OCI-LY7 (cell line): ENCODE data around the gene B3GALNT1. TPM values are rescaled to one million over a fixed set of nuclear protein-coding genes. Genes with fewer than 3 reads are reported as not detected.

Experiments used
- BruUV-seq: library from RNA; stranded (reverse); fragments of 400-500 nt; replicated peaks from 2 replicates; lab custom pipeline; 2021; lab: Mats Ljungman, UMichigan
- CTCF ChIA-PET: fragments of 300-600 bp; sonication (Branson Sonifier 250); formaldehyde crosslinking; loops from one replicate; lab custom pipeline; 2022; ENCODE audit warnings: antibody characterized with exemption; ENCODE audit not compliant: unreplicated experiment; lab: Charles Lee
- POLR2A ChIA-PET: fragments of 300-600 bp; sonication (Branson Sonifier 250); formaldehyde crosslinking; loops from one replicate; lab custom pipeline; 2022; ENCODE audit warnings: antibody characterized with exemption; lab: Charles Lee
- DNase-seq: peaks from one replicate; pipeline ENCODE4 v3.0.0-alpha.2; 2015; ENCODE audit warnings: low spot score
- H2AFZ ChIP-seq: fragments of 200-600 bp; sonication (generic), shearing (Covaris generic); 2 replicates; pipeline ENCODE4 v1.6.1; 2014; ENCODE audit warnings: mild to moderate bottlenecking, antibody characterized with exemption, low read length, moderate library complexity
- H3K27ac ChIP-seq: fragments of 200-600 bp; sonication (generic); 2 replicates; pipeline ENCODE4 v1.5.1; 2014; ENCODE audit warnings: mixed run types, low read depth, mild to moderate bottlenecking, moderate library complexity, low read length, inconsistent platforms; ENCODE audit not compliant: poor library complexity, severe bottlenecking
- H3K36me3 ChIP-seq: fragments of 200-600 bp; sonication (generic); 2 replicates; pipeline ENCODE4 v1.6.1; 2014; ENCODE audit warnings: mild to moderate bottlenecking, antibody characterized with exemption, low read length, moderate library complexity, mixed read lengths; ENCODE audit not compliant: insufficient read depth
- H3K4me1 ChIP-seq: fragments of 200-600 bp; sonication (generic); 2 replicates; pipeline ENCODE4 v1.5.1; 2014; ENCODE audit warnings: mild to moderate bottlenecking, low read length; ENCODE audit not compliant: insufficient read depth, poor library complexity, severe bottlenecking
- H3K4me2 ChIP-seq: fragments of 200-600 bp; sonication (generic); 2 replicates; pipeline ENCODE4 v1.6.1; 2014; ENCODE audit warnings: mild to moderate bottlenecking, low read length
- H3K4me3 ChIP-seq: fragments of 200-600 bp; sonication (generic); 2 replicates; pipeline ENCODE4 v1.5.1; 2014; ENCODE audit warnings: mild to moderate bottlenecking, low read depth, low read length; ENCODE audit not compliant: poor library complexity, severe bottlenecking
- H3K79me2 ChIP-seq: fragments of 200-600 bp; sonication (generic); 2 replicates; pipeline ENCODE4 v1.6.1; 2016; ENCODE audit warnings: low read depth, mild to moderate bottlenecking, low read length, moderate library complexity, mixed read lengths; ENCODE audit not compliant: insufficient read depth
- H3K9me2 ChIP-seq: fragments of 200-600 bp; sonication (generic); 2 replicates; pipeline ENCODE4 v1.6.1; 2016; ENCODE audit warnings: mild to moderate bottlenecking, low read length, mixed read lengths; ENCODE audit not compliant: insufficient read depth
- H3K9me3 ChIP-seq: fragments of 200-600 bp; sonication (generic); 2 replicates; pipeline ENCODE4 v1.6.1; 2014; ENCODE audit warnings: mild to moderate bottlenecking, mixed run types, low read length, mixed read lengths
- H4K20me1 ChIP-seq: fragments of 200-600 bp; sonication (generic); 2 replicates; pipeline ENCODE4 v1.6.1; 2014; ENCODE audit warnings: mild to moderate bottlenecking, antibody characterized with exemption, low read length, moderate library complexity, mixed read lengths; ENCODE audit not compliant: insufficient read depth
- EZH2phosphoT487 ChIP-seq: fragments of 200-600 bp; sonication (generic); IDR thresholded peaks from 2 replicates; pipeline ENCODE4 v1.6.1; 2018; ENCODE audit warnings: low read depth, borderline replicate concordance, mild to moderate bottlenecking, mixed run types, antibody characterized with exemption, low read length, moderate library complexity, mixed read lengths
- intact Hi-C: fragments of 100-400 bp; cut with micrococcal nuclease; formaldehyde crosslinking; loops from one replicate; pipeline ENCODE4 v1.10.0; 2022; ENCODE audit not compliant: unreplicated experiment
- total RNA-seq, 2 experiments: library from RNA; depleted of rRNA in 1 of 2; stranded (reverse); fragments of >200 nt in 1 of 2; shearing (Covaris generic) in 1 of 2; gene quantifications; 2 replicates each; pipeline ENCODE4 v1.2.3, GENCODE V29; 2014 to 2022
- TF ChIP-seq, protein P1 (sequence below): fragments of 200-600 bp; sonication (generic); conservative IDR thresholded peaks from 2 replicates; pipeline ENCODE4 v1.5.1; 2014; ENCODE audit warnings: mild to moderate bottlenecking, antibody characterized with exemption, low read length, moderate library complexity, mixed read lengths

The B3GALNT1 gene
- total RNA-seq, 2 experiments from 2014 or later = not detected

DNA sequence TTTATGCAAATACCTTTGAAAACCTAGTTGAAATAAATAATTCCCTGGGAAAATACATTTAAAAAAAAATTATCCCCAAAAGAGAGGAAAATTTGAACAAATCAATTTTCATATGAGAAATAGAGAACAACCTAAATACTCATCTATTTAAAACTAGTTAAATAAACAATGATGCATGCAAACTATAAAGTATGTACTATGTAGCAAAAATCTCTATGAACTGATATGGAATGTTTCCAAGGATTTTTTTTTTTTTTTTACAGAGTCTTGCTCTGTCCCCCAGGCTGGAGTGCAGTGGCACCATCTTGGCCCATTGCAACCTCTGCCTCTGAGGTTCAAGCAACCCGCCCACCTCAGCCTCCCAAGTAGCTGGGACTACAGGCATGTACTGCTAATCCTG is 27.2 kb upstream of the B3GALNT1 start:
- intact Hi-C loops = no loop called here
- no peaks in the 10 kb centered on the region for H3K9me3 ChIP-seq
- no peak overlapping the region for H3K4me3 ChIP-seq
- no peaks in the 10 kb centered on the region for H3K4me1 ChIP-seq
- ChIA-PET CTCF (no interaction called here), POLR2A (interaction anchor here (0.7 kb wide), 1 partner anchor 20 kb away, joined by 3 read pairs; no protein-coding TSS in a partner anchor)
- no peaks in the 10 kb centered on the region for H3K79me2 ChIP-seq
- BruUV-seq = no TSS peak
- H2AFZ ChIP-seq = no peak overlapping the region
- no peak overlapping the region for H3K27ac ChIP-seq
- TF ChIP-seq, protein P1, sequence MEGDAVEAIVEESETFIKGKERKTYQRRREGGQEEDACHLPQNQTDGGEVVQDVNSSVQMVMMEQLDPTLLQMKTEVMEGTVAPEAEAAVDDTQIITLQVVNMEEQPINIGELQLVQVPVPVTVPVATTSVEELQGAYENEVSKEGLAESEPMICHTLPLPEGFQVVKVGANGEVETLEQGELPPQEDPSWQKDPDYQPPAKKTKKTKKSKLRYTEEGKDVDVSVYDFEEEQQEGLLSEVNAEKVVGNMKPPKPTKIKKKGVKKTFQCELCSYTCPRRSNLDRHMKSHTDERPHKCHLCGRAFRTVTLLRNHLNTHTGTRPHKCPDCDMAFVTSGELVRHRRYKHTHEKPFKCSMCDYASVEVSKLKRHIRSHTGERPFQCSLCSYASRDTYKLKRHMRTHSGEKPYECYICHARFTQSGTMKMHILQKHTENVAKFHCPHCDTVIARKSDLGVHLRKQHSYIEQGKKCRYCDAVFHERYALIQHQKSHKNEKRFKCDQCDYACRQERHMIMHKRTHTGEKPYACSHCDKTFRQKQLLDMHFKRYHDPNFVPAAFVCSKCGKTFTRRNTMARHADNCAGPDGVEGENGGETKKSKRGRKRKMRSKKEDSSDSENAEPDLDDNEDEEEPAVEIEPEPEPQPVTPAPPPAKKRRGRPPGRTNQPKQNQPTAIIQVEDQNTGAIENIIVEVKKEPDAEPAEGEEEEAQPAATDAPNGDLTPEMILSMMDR = no peak
- no peak for TF ChIP-seq EZH2phosphoT487
- DNase-seq = no peak
- no peaks in the 10 kb centered on the region for H3K9me2 ChIP-seq
- H3K4me2 ChIP-seq = no peak overlapping the region
- no peaks in the 10 kb centered on the region for H3K36me3 ChIP-seq
- no peaks in the 10 kb centered on the region for H4K20me1 ChIP-seq

DNA sequence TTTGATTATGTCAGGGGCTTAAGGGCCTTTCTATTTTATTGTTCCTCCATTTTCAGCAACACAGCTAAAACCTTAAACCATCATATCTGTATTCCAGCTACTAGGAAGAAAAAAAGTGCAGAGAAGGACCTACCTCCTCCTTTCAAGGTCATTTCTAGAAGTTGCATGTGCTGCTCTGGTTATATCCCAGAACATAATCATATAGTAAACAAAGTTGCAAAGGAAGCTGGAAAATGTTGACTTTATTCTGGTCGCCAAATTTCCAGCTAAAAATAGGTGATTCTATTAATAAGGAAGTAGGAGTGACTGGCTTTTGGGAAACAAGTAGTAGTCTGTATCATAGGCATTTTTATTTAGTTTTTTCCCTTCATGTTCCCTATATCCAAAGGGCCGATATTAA is 21.3 kb upstream of the B3GALNT1 start:
- Histone ChIP-seq H3K27ac (no peak overlapping the region), H3K79me2 (no peaks in the 10 kb centered on the region), H3K4me2 (no peak overlapping the region), H3K4me3 (no peak overlapping the region), H3K9me3 (peaks cover 13% of the 10 kb centered on the region), H3K36me3 (no peaks in the 10 kb centered on the region), H3K9me2 (no peaks in the 10 kb centered on the region), H3K4me1 (no peaks in the 10 kb centered on the region), H4K20me1 (no peaks in the 10 kb centered on the region), H2AFZ (no peak overlapping the region)
- no TSS peak for BruUV-seq
- no peak for DNase-seq
- TF ChIP-seq EZH2phosphoT487 = no peak
- TF ChIP-seq, protein P1 = no peak
- ChIA-PET CTCF (no interaction called here), POLR2A (interaction anchor here (0.7 to 1.1 kb wide), 3 partner anchors 20 to 43 kb away, joined by 3 to 5 read pairs (median 3); no protein-coding TSS in a partner anchor)
- intact Hi-C loops = no loop called here

DNA sequence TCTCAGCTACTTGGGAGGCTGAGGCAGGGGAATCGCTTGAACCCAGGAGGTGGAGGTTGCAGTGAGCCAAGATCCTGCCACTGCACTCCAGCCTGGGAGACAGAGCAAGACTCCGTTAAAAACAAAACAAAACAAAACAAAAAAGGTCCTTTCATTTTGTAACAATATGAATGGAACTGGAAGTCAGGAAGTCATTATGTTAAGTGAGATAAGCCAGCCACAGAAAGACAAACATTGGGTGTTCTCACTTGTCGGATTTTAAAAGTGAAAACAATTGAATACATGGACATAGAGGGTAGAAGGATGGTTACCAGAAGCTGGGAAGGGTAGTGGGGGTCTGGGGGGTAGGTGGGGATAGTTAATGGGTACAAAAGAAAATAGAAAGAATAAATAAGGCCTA is 12.5 kb upstream of the B3GALNT1 start:
- Histone ChIP-seq H2AFZ (no peak overlapping the region), H3K9me3 (peaks cover 6% of the 10 kb centered on the region; the same call in 1 of the 2 replicates), H3K9me2 (no peaks in the 10 kb centered on the region), H3K79me2 (no peaks in the 10 kb centered on the region), H3K36me3 (no peaks in the 10 kb centered on the region), H4K20me1 (no peaks in the 10 kb centered on the region), H3K4me3 (no peak overlapping the region), H3K27ac (no peak overlapping the region), H3K4me1 (no peaks in the 10 kb centered on the region), H3K4me2 (no peak overlapping the region)
- ChIA-PET POLR2A (no interaction called here), CTCF (no interaction called here)
- TF ChIP-seq, protein P1 = no peak
- TF ChIP-seq EZH2phosphoT487 = no peak
- intact Hi-C loops = no loop called here
- no peak for DNase-seq
- BruUV-seq = no TSS peak
